Activated CD4-positive, alpha-beta T cell treated with anti-CD3 and anti-CD28 coated beads, Interleukin-2, amount 50 U/mL, for 4 hours (primary cell): ENCODE data around the gene KLK14.

ENCODE experiments used
- DNase-seq, 2 experiments: peaks; one replicate each; pipeline ENCODE4 v3.0.0-alpha.2; 2020

Gene KLK14

DNA sequence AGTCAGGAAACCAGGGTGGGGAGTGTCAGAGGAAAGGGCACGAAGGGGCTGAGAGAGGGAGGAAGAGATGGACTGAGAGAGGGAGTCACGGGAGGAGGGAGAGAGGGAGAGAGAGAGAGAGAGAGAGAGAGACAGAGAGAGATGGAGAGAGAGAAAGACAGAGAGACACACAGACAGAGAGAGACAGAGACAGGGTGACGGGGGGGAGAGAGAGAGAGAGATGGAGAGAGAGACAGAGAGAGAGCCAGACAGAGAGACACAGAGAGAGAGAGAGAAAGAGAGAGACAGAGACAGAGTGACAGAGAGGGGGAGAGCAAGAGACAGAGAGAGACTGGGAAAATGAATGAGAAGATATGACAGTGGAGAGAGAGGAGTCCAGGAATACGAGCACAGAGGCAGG is 494 bp upstream of the KLK14 start:
- DNase-seq = no peak

DNA sequence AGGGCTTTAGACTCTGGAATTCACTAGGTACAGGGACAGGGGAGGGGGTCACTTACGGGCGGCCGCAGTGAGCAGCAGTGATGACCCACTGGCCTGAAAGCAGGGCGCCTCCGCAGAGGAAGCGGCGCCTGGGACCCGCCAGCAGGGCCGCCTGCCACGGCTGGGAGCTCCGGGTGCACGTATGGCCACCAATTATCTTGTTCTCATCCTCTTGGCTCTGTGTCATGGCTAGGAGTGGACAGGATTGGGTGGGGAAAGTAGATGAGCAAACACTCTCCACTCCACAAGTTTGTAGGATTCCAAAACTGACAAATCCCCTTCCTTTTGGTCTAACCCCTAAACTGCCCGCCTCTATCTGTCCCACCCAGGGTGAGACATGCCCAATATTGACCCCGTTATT is 1.2 kb downstream of the KLK14 start:
- DNase-seq = no peak

DNA sequence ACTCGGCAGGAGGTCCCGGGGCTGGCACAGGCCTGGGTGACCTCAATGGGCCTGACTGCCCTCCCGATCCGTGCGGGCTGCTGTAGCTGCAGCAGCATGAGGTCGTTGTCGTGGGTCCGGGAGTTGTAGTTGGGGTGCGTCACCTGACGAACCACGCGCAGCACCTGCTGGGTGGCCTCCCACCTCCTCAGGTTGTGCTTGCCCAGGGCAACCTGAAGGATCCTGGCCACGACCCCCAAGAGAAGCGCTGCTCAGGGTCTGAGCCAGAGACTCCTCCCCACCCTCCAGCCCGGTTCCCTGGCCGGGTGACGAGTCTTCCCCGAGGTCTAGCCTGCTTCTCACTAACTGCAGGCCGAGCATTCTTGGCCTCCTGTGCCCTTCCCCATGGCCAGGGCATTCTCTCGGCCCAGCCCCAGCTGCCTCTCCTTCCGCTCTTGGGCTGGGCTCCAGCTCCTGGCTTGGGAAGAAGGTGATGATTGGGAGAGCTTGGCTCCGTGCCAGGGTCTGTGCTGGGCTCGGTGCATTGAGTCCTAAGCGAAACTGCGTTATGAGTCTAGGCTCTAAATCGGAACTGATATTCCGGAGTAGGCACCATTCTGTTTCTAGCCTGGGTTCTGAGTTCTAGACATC is 3.1 kb downstream of the KLK14 start:
- no peak for DNase-seq

DNA sequence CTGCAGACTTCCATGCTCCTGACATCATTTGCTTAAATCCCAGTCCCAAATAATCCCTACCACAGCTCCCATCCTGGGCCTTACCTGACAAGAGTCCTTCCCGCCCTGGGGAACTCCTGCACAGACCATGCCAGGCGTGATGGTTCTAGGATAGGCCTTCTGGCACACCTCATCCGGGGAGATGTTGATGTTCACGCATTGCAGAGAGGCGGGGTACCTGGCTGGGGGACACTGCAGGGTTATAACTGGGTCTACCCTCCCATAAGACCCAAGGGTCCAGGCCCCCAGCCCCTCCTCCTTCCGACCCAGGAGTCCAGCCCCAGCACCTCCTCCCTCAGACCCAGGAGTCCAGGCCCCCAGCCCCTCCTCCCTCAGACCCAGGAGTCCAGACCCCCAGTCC is 4.0 kb downstream of the KLK14 start:
- no peak for DNase-seq

DNA sequence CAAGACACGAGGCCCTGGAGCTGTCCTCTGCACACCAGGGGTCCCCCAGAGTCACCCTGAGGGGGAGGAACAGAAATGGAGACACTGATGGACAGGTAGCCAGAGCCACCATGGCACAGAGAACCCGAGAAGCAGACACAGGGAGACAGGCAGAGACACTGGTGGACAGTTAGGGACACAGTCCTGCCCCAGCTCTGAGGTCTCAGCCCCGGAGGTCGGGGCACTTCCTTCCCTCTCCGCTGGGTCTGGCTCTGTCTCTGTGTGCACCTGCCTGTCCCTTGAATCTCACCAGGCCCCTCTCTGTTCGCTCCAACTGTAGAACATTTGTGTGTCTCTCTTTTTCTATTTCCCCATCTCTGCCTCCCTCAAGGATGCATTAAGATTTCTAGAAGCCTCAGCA is 4.6 kb downstream of the KLK14 start:
- no peak for DNase-seq

DNA sequence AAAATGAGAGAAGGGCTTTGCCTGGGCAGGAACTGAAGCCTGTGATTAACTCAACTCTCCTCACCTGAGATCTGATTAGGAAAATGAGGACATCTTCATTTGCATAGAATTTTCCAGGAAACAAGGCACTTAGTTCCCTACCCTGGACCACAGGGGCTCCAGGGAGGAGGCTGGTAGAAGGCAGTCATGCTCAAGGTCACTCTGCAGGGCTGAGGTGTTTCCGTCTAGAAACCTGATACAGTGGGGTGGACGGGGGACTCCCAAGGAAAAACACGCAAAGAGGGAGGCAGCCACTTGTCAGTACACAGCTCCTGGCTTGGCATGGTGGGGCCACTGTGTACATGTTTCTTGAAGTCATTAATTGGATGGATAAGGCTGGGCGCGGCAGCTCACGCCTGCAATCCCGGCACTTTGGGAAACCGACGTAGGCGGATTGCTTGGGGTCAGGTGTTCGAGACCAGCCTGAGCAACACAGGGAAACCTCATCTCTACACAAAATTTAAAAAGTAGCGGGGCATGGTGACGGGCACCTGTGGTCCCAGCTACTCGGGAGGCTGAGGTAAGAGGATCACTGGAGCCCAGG is 6.0 kb downstream of the KLK14 start:
- DNase-seq = no peak

DNA sequence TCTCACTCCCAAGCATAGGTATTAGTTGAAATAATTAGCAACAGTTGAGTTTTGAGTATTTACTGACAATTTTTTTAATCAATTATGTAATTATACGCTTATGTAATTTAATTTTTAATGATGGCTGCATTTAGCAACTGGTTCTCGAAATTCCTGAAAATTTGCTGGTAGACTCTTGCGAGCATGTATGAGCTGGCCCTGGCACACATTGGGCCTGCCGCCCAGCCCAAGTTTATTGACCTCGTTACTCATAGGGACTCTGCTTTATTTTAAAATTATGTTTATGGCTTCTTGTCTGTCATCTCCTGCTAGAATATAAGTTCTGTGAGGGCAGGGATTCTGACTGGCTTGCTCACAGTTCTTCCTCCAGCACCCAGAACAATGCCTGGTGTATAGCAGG is 6.7 kb downstream of the KLK14 start:
- no peak for DNase-seq

DNA sequence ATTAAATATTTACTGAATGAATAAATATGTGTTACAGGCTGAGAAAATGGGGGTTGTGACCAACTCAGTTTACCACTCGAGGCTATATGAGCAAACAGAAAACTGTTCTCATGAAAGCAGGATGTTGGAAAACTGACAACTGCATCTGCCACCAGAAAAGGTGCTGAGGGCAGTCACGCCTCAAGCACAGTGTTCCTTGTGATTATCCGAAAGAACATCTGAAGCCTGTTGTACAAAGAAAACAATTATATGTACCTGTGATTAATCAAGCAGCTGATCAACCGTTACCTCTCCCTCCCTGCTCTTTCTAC is 11.6 kb downstream of the KLK14 start:
- no peak for DNase-seq

DNA sequence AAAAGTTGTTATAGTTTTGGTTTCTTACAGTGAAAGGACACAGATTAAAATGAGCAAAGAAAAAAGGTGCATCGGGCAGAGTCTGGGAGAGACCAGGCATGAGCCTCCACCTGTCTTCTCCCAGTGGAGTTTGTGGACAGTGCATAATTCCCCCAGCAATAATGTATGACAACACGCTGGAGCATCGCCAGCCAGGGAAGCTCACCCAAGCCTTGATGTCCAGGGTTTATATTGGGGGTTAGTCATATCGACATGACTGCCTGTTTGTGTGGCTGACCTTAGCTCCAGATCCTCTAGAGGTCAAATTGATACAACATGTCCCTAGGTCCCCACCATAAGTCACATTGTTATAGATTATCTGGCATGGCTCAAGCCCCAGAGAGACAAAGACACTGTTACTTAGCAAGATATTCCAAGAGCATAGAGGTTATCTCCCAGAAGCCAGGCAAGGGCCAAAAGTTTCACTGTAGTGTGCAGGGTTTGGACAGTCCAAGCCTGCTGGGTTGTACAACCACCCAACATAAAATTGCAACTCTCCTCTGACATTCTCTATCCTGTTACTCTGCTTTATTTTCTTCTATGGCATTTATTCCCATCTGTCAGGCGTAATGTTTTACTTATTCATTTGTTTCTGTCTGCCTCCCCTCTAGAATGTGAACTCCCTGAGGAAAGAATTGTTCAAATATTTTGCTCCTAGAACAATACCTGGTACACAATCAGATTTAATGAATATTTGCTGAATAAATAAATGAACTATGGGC is 12.2 kb downstream of the KLK14 start:
- no peak for DNase-seq

DNA sequence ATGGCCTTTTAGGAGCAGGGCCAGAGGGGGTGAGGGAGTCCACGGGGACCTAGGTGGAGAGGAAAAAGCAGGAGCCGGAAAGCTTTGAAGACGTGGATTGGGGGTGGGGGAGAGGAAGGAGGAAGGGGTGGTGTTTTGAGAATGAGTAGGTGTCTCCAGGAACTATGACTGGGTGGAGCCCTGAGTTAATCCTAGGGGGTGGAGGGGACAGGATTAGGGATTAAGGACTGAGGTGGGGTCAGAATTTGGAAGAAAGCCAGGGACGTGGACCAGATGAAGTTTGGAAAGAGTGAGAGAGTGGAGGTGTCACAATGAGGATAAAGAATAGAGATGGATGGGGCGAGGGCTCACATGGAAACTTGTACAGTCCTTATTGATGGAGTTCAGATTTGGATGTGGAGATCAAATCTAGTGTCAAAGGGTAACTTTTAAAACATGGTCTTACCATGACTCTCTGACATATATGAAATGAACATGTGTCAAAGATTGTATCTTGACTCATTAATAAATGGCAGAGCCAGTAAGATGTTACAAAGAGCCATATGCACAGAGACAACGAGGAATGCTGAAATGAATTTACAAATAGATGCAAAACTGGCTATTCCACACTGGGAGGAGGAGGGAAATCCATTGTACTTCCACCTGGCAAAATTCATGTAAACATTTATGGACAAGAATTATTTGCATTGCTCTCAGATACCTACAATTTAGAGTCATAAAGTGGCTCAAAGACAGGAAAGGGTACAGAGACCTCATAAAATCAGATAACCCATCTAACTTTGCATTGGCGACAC is 16.1 kb downstream of the KLK14 start:
- DNase-seq = no peak

DNA sequence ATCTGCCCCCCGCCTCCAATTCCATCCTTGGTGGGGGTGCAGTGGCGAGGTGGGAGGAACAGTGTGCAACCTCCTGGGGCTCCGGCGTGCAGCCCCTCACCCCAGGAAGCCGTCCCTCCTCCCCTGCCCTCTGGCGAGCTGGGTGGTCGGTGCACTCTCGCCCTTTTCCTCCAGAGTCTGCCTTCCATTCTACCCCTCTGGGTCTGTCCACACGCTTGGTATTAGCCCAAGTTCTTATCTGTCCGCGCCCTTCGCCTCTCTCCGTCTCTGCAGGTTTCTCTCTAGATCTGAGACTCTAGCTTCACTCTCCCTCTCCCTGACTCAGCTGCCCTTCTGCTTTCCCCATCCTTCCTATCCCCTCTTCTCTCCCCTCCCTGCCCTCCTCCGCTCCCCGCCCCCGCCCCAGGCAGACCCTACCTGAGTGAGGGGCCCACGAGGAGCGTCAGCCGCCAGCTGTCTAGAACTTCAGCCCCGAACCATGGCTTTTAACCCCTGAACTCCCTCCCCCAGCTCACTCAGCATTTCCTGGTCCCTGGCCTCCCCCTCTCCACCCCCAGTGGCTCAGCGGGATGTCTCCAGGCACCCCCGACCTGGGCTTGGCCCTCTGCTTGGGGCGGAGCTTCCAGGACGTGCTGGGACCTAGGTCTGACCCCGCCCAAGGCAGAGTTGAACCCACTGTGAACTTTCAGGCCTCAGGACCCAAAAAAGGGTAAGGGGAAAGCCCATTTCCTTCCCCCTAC is 17.3 kb downstream of the KLK14 start:
- no peak for DNase-seq

DNA sequence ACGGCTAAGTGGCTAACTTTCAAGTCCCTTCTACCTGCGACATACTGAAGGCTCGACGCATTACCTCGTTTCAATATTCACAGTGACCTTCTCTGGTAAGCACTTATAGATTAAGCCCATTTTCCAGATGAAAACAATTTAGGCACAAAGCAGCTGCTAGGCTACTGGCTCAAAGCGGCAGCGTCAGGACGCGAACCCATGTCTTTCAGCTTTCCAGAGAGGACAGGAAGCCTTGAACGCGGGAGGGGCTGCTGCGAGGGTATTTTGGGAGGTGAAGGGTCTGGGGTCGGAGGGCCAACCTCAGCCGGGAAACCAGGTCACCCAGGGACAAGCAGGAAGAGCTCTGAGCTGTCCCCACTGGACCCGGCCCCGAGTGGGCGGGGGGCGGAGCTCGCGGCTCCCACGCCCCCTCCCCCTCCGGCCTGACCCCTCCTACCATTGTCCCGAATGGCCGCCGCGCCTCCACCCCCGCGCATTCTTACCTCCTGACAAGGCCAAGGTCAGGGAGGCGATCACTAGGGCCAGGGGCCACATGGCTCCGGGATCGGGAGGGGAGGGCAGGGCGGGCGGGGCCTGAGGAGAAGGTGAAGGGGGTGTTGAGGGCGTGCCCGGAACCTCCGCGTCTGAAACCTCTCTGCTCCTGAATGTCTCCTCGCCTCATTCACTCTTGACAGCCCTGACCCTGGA is 18.0 kb downstream of the KLK14 start, which contains the start of gene KLK13:
KLK13 (minus strand) TSS at position 559 of the 687 bp plus-strand sequence; CDS start at position 534, 25 bp downstream.
- no peak for DNase-seq

DNA sequence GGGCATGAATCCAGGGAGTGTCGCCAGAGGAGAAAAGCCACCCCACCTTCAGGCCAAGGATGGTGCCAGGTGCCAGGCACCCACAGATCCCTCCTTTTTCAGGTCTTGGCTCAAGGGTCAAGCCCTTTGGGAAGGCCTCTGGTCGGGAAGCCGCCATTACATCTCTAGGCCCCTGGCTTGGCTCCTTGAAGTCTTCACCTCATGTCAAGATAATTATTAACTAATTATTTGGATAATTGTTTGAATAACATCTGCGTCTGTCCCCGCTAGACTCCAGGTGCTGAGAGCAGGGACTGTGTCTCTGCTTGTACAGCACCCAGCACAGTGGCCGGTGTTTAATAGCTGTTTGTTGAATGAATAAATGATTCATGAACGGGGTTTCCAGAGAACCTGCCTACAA is 19.0 kb downstream of the KLK14 start:
- DNase-seq = no peak

DNA sequence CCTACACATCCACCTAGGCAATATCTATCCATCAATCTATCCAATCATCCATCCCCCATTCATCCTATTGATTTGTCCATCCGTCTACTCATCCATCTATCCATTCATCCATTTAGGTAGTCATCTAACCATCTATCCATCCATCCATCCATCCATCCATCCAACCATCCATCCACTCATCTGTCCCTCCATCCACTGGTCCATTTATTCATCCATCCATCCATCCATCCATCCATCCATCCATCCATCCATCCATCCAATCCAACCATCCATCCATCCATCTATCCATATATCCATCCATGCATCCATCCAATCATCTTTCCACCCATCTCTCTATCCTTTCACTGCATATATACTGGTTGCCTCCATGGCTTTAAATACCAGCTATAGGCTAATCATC is 21.7 kb downstream of the KLK14 start:
- DNase-seq = no peak

DNA sequence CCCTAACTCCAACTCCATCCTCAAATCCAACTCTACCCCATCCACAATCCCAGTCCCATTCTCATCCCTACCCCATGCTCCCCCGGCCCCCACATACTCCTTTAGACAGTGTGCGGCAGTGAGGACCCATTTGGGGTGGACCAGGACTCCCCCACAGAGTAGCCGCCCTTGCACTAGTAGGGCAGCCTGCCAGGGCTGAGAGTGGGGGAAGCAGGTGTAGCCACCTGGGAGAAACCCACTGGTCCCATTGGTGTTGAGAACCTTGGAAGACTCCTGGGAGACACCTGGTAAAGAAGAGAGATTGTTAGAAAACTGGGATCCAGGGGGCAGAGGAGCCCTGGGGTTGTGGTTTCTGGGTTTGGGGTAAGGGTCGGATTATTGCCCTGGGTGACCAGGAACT is 22.4 kb downstream of the KLK14 start:
- DNase-seq = no peak

DNA sequence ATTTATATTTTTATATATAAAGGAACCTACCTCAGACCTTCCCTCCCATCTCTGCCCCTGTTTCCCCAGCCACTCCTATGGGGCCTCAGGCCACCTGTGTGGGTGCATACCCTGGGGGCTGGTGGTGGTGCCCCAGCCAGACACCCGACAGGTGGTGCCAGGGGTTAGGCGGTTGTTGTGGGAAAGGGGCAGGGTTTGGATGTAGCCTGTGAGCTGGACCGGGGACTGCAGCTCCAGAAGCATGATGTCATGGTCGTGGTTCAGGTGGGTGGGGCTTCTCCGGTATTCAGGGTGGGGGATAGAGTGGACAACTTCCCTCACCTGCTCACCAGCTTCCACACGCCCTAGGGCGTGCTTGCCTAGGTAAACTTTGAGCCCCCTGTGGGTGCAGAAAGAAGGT is 23.0 kb downstream of the KLK14 start:
- DNase-seq = no peak

DNA sequence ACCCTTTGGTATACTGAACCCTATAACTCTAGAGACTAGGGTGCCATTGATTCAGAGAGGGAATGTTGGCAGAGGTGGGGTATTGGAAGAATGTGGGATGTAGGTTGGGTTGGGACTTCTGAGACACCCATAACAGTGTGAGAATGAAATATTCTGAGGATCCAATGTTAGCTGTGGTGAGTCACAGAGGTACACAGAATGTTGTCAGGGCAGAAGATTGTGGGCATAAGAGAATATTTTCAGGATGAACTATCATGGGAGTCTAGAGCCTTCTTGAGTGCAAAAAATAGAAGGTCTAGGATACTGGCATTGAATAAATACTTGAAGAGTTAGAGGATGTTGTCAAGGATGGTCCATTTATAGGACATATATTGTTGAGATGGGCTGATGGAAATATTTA is 26.8 kb downstream of the KLK14 start:
- no peak for DNase-seq

DNA sequence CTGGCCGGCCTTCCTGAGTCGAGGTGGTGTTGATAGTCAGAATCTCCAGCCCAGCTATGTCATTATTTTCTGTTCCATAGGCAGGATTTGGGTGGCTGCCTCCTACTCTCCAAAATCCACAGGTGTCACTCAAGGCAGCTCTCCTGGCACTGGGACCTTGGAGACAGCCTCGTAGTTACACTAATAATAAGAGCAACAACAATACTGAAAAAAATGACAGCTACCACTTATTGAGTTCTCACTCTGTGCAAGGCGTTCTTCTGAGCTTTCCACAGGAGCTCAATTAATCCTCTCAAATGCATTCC is 35.7 kb downstream of the KLK14 start:
- DNase-seq = no peak

DNA sequence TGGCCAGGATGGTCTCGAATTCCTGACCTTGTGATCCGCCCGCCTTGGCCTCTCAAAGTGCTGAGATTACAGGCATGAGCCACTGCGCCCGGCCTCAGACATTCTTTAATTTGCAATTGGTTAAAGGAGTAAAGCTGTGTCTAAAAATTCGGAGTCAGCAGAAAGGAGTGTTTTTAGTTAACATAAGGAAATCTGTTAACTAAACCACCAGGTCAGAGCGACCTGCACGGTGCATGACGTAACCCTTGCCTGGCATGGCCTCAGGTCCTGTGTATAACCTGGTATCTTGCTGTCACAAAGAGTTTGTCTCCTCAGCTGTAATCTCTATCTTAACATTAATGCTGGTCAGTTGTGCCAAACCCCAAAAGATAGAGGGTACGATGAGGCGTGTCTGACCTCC is 38.4 kb downstream of the KLK14 start:
- no peak for DNase-seq

DNA sequence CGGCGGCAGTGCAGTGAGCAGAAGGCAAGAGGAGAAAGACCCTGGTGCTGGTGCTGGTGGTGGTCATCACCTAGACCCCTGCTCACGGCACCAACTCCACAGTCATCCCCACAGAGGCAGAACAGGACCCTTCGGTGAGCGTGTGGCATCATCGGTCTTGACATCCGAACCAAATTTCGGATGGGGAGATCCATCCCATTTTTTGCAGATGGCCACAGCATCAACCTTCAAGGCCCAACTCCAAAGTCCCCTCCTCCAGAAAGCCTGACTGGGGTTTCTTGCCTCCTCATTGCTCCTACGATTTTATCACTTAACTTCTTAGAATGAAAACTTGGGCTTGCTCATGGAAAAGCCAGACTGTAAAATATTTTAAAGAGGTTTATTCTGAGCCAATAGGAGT is 39.2 kb downstream of the KLK14 start:
- DNase-seq = no peak

DNA sequence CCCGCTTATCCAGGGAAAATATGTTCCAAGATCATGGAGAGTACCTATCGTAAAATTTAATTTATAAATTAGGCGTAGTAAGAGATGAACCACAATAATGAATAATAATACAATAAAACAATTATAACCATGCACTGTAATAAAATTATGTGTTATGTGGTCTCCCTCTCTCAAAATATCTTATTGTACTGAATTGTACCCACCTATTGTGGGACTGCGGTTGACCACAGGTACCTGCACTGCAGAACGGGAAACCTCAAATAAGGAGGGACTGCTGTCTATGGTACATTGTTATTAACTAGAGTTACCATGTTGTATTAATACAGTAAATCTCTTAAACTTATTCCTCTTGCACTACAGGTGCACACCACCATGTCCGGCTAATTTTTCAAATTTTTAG is 42.5 kb downstream of the KLK14 start:
- DNase-seq = no peak

DNA sequence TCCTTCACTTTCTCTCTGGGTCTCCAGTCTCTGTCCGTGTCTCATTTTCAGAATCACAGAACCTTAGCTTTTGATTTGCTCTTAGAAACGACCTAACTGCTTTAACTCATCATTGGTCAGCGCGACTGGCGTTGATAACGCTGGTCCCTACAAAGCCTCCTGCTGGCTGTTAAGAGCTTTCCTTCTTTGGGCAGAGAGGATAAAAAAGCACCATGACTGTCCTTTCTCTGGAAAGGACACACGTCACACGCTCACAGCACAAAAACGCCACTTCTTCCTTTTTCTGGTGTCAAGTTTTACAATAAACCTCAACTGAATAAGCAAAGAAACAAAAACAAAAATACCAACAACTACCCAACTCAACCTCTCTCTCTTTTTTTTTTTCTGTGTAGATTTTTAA is 46.2 kb downstream of the KLK14 start:
- DNase-seq = no peak

DNA sequence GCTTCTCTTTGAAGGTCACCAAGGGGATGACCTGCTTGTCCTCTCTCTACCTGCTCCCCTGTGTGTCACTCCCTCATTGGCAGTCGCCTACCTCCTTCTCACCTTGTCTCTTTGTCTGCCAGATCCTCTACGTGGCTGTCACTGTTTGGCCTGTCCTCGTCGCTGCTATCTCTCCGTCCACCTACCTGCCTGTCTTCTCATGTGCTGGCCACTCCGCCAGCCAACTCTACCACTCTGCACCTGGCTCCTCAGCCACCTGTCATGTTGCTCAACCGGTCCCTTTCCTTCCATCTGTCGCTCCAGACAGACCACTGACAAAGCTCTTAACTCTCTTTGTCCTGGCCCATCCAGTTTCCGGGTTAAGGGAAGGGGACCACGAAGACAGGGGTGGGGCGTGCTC is 48.0 kb downstream of the KLK14 start, which contains the start of gene KLK12:
KLK12 (minus strand) TSS at position 299 of the 400 bp plus-strand sequence. CDS start 381 bp downstream, outside the sequence.
- no peak for DNase-seq
